Stimulated activated CD8-positive, alpha-beta memory T cell treated with anti-CD3 and anti-CD28 coated beads, Interleukin-15, amount 100 ng/mL, for 48 hours (primary cell): Measurements from ENCODE around the gene RASAL3.
A peak's percentile ranks its signal among the peaks of the same experiment; 100 is the strongest.

Source experiments
- DNase-seq, 2 donors: peaks; one replicate each; pipeline ENCODE4 v3.0.0-alpha.2; 2020; ENCODE audit warnings: low read depth in 2 of 2

The RASAL3 gene

GRCh38 chr19:15449620-15450527 is 14.5 kb downstream of the RASAL3 start, which contains the start of gene WIZ:
Gene WIZ, minus strand, starts transcription at chr19:15449956. Its CDS starts 1,649 bp downstream, at chr19:15448307.
- peak; percentile 73 to 74 for DNase-seq

- no peak for DNase-seq
Measured at GRCh38 chr19:15448778-15449619, 15.3 kb downstream of the RASAL3 start.

- DNase-seq, result no peak
Measured at GRCh38 chr19:15448044-15448777, 16.1 kb downstream of the RASAL3 start.

- DNase-seq, result no peak
Measured at GRCh38 chr19:15447057-15447456, 17.3 kb downstream of the RASAL3 start.

- no peak for DNase-seq
Measured at GRCh38 chr19:15445807-15446376, 18.5 kb downstream of the RASAL3 start.

- no peak for DNase-seq
Measured at GRCh38 chr19:15445227-15445605, 19.1 kb downstream of the RASAL3 start.

- no peak for DNase-seq
Measured at GRCh38 chr19:15444505-15445226, 19.7 kb downstream of the RASAL3 start.

GRCh38 chr19:15443838-15444237 is 20.5 kb downstream of the RASAL3 start:
- no peak for DNase-seq

GRCh38 chr19:15443325-15443724 is 21.0 kb downstream of the RASAL3 start:
- no peak for DNase-seq

GRCh38 chr19:15442142-15442920 is 22.0 kb downstream of the RASAL3 start:
- no peak for DNase-seq

GRCh38 chr19:15441317-15441716 is 23.0 kb downstream of the RASAL3 start:
- DNase-seq, result no peak

- no peak for DNase-seq
Measured at GRCh38 chr19:15439821-15440641, 24.3 kb downstream of the RASAL3 start.

GRCh38 chr19:15439078-15439799 is 25.1 kb downstream of the RASAL3 start:
- DNase-seq, result no peak

GRCh38 chr19:15438577-15438976 is 25.8 kb downstream of the RASAL3 start:
- no peak for DNase-seq

- DNase-seq, result no peak
Measured at GRCh38 chr19:15438124-15438496, 26.2 kb downstream of the RASAL3 start.

GRCh38 chr19:15437355-15438123 is 26.8 kb downstream of the RASAL3 start:
- DNase-seq, result no peak

- no peak for DNase-seq
Measured at GRCh38 chr19:15436826-15437110, 27.6 kb downstream of the RASAL3 start.
